Activated CD4-positive, alpha-beta T cell treated with anti-CD3 and anti-CD28 coated beads, Interleukin-2, amount 10 ng/mL, durations not matched to agents 7 days and 5 days (primary cell): ENCODE measurements around the gene PLD4. TPM values are rescaled to one million over a fixed set of nuclear protein-coding genes. Genes with fewer than 3 reads are reported as not detected.
A peak's percentile ranks its signal among the peaks of the same experiment; 100 is the strongest.

Source experiments
- CTCF ChIA-PET: fragments of 350-600 bp; sonication (Branson Sonifier 250); formaldehyde crosslinking; loops from one replicate; lab custom pipeline; 2021; ENCODE audit warnings: antibody characterized with exemption; lab: Charles Lee
- POLR2A ChIA-PET: fragments of 350-600 bp; sonication (Branson Sonifier 250); formaldehyde crosslinking; loops from one replicate; lab custom pipeline; 2021; ENCODE audit warnings: antibody characterized with exemption; lab: Charles Lee
- DNase-seq: peaks from one replicate; pipeline ENCODE4 v3.0.0-alpha.2; 2020
- H3K27ac Mint-ChIP-seq: one replicate; pipeline ENCODE4 v1.8.0; 2021; ENCODE audit warnings: mild to moderate bottlenecking, moderate library complexity, mixed read lengths
- H3K27me3 Mint-ChIP-seq: one replicate; pipeline ENCODE4 v1.8.0; 2021; ENCODE audit warnings: mixed read lengths
- H3K36me3 Mint-ChIP-seq: one replicate; pipeline ENCODE4 v1.8.0; 2021; ENCODE audit warnings: low read depth, mixed read lengths
- H3K4me1 Mint-ChIP-seq: one replicate; pipeline ENCODE4 v1.8.0; 2021; ENCODE audit warnings: mixed read lengths
- H3K4me3 Mint-ChIP-seq: one replicate; pipeline ENCODE4 v1.8.0; 2021; ENCODE audit warnings: mild to moderate bottlenecking, moderate library complexity, mixed read lengths
- H3K9me3 Mint-ChIP-seq: one replicate; pipeline ENCODE4 v1.8.0; 2021; ENCODE audit warnings: mixed read lengths
- total RNA-seq, 2 experiments: library from RNA; stranded (reverse); gene quantifications; one replicate each; pipeline ENCODE4 v1.2.3, GENCODE V29; 2021

PLD4 gene, protein sequence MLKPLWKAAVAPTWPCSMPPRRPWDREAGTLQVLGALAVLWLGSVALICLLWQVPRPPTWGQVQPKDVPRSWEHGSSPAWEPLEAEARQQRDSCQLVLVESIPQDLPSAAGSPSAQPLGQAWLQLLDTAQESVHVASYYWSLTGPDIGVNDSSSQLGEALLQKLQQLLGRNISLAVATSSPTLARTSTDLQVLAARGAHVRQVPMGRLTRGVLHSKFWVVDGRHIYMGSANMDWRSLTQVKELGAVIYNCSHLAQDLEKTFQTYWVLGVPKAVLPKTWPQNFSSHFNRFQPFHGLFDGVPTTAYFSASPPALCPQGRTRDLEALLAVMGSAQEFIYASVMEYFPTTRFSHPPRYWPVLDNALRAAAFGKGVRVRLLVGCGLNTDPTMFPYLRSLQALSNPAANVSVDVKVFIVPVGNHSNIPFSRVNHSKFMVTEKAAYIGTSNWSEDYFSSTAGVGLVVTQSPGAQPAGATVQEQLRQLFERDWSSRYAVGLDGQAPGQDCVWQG
- total RNA-seq: not detected

DNA sequence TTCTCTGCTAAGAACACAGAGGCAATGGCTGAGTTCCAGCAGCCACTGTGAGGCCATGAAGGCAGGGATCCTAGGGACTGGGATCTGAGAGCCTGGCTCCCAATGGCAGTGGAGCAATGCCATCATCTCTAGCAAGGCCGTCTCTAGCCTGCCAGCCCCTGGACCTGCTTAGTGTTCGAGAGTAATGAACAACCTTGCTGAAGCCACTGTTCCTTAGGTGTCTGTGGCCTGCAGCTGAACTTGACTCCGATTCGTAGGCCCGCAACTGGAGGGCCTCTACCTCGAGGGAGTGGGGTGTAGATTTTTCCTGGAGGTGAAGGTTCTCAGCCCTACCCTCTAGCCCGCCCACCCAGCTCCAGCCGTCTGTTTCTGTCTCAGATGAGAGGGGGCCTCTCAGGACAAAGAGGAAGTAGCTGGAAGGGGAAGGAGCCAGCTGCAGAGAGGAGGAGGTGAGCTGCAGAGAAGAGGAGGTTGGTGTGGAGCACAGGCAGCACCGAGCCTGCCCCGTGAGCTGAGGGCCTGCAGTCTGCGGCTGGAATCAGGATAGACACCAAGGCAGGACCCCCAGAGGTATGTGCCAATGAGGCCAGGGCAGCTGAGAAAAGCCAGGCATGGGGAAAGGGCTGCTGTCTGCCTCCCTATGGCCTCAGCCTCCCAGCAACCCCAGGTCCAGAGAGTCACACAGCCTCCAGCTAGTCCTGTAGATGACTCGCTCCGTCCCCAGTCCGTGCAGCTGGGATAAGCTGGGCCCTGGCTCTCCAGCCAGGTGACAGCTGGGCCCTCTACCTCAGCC, at the start of gene PLD4:
TSS of gene PLD4 (plus strand) at position 459 of the 793 bp plus-strand sequence. CDS start 2,262 bp downstream, outside the sequence.
- Mint-ChIP-seq H3K4me1 (no peaks in the 10 kb centered on the region), H3K9me3 (no peaks in the 10 kb centered on the region), H3K36me3 (no peaks in the 10 kb centered on the region), H3K27ac (no peak within 1 kb of the TSS), H3K4me3 (no peak within 1 kb of the TSS), H3K27me3 (peaks cover 7% of the 10 kb centered on the region)
- CTCF ChIA-PET: interaction anchor here (1.0 to 1.1 kb wide), 2 partner anchors 9 to 30 kb away, joined by 3 read pairs; no protein-coding TSS in a partner anchor
- DNase-seq: no peak
- POLR2A ChIA-PET: no interaction called here

DNA sequence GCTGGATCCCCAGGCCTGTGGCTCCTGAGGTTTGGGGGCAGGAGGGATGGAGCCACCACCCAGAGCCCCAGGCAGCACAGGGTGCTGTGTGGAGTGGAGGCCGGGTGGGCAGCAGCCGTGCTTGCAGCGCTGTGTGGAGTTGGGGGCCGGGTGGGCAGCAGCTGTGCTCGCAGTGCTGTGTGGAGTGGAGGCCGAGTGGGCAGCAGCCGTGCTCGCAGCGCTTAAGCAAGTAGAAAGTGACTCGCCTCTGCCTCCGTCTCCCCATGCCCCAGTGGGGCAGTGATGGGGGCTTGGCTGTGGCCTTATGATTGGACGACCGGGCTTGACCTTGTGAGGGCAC, 49.3 kb upstream of the PLD4 start:
- Mint-ChIP-seq H3K27ac (no peak overlapping the region), H3K4me3 (no peak overlapping the region), H3K36me3 (no peaks in the 10 kb centered on the region), H3K4me1 (peaks cover 5% of the 10 kb centered on the region), H3K9me3 (no peaks in the 10 kb centered on the region), H3K27me3 (no peaks in the 10 kb centered on the region)
- ChIA-PET CTCF (no interaction called here), POLR2A (no interaction called here)
- DNase-seq: no peak

DNA sequence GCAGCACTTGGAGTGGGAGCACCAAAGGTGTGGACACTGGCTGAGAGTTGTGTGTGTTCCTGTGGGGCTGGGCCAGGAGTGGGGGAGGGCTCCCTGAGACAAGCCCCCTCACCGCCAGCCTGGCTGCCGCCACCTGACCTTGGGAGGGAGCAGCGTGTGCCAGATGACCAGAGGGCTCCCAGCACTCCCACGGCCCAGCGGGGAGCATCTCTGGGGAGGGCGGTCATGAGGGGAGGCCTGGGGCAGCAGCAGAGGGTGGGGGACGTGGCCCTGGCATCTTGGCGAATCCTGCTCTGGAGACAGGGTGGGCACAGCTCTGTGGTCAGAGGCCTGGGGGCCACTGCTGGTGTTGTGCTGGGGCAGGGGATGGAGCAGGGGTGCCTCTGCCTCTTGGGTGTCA, 48.9 kb upstream of the PLD4 start:
- no peak for DNase-seq
- Mint-ChIP-seq H3K4me1 (peaks cover 5% of the 10 kb centered on the region), H3K4me3 (no peak overlapping the region), H3K27me3 (no peaks in the 10 kb centered on the region), H3K9me3 (no peaks in the 10 kb centered on the region), H3K36me3 (no peaks in the 10 kb centered on the region), H3K27ac (no peak overlapping the region)
- ChIA-PET CTCF (interaction anchor here (1.1 to 1.5 kb wide), 2 partner anchors 9 to 107 kb away, joined by 3 to 4 read pairs; no protein-coding TSS in a partner anchor), POLR2A (no interaction called here)

DNA sequence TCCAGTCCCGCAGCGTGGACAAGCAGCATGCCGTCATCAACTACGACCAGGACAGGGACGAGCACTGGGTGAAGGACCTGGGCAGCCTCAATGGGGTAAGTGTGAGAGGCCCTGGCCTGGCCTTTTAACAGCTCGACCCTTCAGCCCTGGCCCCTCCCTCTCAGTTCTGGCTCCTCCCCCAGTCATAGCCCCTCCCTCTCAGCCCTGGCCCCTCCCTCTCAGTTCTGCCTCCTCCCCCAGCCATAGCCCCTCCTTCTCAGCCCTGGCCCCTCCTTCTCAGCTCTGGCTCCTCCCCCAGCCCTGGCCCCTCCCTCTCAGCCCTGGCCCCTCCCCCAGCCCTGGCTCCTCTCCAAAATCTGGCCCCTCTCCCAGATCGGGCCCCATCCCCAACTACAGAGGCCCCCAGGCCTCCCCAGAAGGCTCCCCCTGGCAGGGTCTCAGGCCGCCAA, 48.4 kb upstream of the PLD4 start:
- Mint-ChIP-seq H3K27ac (no peak overlapping the region), H3K9me3 (no peaks in the 10 kb centered on the region), H3K4me1 (peaks cover 5% of the 10 kb centered on the region), H3K4me3 (no peak overlapping the region), H3K27me3 (no peaks in the 10 kb centered on the region), H3K36me3 (no peaks in the 10 kb centered on the region)
- POLR2A ChIA-PET: no interaction called here
- CTCF ChIA-PET: interaction anchor here (1.0 to 1.5 kb wide), 3 partner anchors 9 to 107 kb away, joined by 3 to 4 read pairs (median 3); no protein-coding TSS in a partner anchor
- DNase-seq: peak; percentile 27

DNA sequence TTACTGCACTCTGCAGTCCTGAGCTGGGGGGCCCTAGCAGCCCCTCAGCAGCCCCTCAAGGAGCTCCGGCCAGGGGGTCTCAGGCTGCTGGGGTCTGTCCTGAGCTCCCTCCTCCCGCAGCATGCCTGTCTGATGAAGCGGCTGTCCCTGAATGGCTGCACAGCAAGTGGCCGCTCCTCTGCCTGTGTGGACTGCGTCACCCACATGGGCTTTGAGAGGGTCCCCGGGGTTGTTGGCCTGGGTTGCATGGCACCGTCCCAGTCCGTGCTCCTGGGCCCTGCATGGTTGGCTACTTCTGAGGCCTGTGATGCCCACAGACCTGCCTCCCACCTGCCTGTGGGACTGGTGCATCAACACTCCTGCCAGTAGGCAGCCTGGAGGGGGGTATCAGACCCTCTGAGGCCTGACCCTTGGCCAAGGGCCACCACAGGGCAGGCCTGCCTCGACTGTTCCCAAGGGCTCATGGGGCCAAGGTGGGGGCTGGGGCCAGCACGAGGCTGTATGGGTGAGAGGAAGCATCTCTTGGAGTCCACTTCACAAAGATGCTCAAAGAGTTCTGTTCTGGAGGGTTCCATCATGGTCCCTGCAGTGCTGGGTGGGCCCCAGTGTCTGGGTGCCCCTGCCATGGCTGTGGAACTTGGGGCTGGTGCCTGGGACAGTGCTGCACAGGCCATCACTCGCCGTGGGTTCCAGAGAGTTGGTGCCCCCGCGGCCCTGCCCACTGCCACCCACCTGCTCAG, 47.4 kb upstream of the PLD4 start:
- Mint-ChIP-seq H3K36me3 (no peaks in the 10 kb centered on the region), H3K27ac (no peak overlapping the region), H3K4me1 (peaks cover 5% of the 10 kb centered on the region), H3K27me3 (no peaks in the 10 kb centered on the region), H3K9me3 (no peaks in the 10 kb centered on the region), H3K4me3 (no peak overlapping the region)
- DNase-seq: no peak
- ChIA-PET POLR2A (no interaction called here), CTCF (interaction anchor here (1.0 to 1.5 kb wide), 2 partner anchors 80 to 108 kb away, joined by 3 to 4 read pairs; no protein-coding TSS in a partner anchor)

DNA sequence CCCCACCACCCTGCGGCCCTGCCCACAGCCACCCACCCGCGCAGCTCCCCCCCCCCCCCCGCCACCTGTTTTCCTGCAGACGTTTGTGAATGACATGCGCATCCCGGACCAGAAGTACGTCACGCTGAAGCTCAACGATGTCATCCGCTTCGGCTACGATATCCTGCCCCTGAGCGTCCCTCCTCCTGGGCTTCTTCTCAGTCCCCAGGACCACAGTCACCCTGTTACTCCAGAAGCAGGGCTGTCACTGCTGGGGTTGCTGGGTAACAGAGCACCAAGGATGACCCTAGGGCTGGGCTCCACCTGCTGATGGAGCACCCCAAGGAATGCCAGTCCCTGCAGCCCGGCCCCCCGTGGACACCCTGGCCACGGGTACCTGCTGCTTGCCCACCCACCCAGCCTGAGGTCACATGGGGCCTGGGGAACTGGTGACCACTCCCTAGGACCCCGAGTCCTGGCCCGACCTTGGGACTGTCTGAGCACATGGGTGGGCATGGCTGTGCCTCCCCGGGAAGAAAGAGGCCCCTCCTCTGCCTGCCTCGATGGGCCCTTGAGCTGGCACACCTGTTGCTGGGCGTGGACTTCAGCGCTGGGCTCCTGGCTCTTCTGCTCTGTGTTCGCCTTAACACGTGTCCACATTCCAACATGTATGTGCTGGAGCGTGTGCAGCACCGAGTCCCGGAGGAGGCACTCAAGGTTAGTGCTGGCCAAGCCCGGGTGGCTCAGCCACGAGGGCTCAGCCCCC, 46.7 kb upstream of the PLD4 start:
- Mint-ChIP-seq H3K9me3 (no peaks in the 10 kb centered on the region), H3K27me3 (no peaks in the 10 kb centered on the region), H3K4me3 (no peak overlapping the region), H3K4me1 (no peaks in the 10 kb centered on the region), H3K36me3 (no peaks in the 10 kb centered on the region), H3K27ac (no peak overlapping the region)
- ChIA-PET CTCF (no interaction called here), POLR2A (no interaction called here)
- DNase-seq: no peak

DNA sequence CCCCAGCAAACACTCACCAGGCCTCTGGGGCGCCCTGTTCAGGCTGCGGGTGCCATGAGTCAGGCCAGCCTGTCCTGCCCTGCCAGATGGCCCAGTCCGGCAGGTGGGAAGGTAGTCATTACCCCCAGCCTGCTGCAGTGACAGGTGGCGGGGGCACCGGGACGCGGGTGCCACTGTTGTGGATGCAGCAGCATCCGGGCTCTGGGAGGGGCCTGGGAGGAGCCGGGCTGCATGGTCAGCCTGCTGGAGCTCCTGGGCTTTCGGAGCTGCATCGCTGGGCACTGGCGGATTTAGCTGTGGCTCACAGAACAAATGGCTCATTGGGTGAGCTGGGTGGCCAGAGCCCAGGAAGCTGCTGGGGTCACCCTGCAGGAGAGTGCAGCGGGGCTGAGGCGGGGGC, 46.1 kb upstream of the PLD4 start:
- no peak for DNase-seq
- no peaks in the 10 kb centered on the region for H3K36me3 Mint-ChIP-seq
- ChIA-PET CTCF (interaction anchor here (0.8 kb wide), 1 partner anchor 17 kb away, joined by 3 read pairs; no protein-coding TSS in a partner anchor), POLR2A (no interaction called here)
- H3K9me3 Mint-ChIP-seq: no peaks in the 10 kb centered on the region
- H3K27ac Mint-ChIP-seq: no peak overlapping the region
- H3K27me3 Mint-ChIP-seq: no peaks in the 10 kb centered on the region
- H3K4me3 Mint-ChIP-seq: no peak overlapping the region
- no peaks in the 10 kb centered on the region for H3K4me1 Mint-ChIP-seq

DNA sequence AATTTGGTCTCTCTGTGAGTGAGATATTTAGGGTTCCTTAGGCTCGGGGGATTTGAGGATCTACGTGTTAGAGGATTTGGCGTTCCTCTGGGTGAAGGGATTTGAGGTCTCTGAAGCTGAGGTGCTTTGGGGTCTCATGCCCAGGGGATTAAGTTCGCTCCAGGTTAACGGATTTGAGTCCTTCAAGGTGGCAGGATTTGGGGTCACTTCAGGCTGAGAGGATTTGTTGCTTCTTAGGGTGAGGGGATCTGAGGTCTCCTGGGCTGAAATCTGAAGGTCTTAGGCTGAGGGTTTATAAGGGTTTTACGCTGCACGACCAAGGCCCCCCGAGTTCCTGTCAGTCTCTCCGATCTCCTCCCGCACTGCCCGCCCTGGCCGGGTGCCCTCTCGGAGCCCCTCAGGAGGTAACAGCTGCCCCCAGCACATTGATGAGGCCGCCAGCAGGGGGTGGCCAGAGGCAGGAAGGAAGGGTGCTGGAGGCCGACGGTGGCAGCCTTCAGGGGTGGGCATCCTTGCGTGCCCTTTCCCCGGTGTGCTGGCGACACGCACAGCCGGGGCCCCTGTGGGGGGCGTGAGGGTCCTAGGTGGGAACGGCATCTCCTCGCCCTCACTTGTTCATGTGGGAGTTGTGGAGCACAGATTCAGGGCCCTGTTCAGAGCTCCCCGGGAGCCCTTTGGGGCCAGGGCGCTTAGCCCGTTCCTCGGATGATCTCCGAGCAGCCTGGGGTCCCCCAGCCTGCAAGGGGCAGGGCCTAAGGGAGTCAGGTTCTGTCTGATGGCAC, 45.3 kb upstream of the PLD4 start:
- Mint-ChIP-seq H3K9me3 (no peaks in the 10 kb centered on the region), H3K27me3 (no peaks in the 10 kb centered on the region), H3K4me1 (no peaks in the 10 kb centered on the region), H3K27ac (no peak overlapping the region), H3K36me3 (no peaks in the 10 kb centered on the region), H3K4me3 (no peak overlapping the region)
- no peak for DNase-seq
- POLR2A ChIA-PET: no interaction called here
- CTCF ChIA-PET: interaction anchor here (0.6 to 1.0 kb wide), 3 partner anchors 17 to 166 kb away, joined by 3 to 4 read pairs (median 3); no protein-coding TSS in a partner anchor

DNA sequence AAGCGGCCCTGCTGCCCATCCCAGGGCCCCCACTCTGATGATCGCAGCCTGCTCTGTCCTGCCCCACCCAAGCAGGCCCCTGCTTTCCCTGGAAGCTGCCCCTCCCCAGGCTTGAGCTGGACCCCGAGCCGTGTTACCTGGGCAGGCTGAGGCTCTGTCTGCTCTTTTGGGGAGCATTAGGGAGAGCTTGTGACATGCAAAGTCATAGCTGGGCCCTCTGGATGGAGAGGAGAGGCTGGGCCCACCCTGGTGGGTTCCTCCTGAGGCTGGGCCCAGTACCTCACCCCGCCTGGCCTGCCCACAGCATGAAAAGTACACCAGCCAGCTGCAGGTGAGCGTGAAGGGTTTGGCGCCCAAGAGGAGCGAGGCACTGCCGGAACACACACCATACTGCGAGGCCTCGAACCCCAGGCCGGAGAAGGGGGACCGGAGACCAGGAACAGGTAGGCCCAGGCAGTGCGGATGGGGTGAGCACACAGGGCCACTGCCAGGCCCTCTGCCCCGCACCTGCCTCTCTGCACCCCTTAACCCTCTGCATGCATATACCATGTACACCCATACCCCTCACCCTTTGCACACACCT, 44.6 kb upstream of the PLD4 start:
- CTCF ChIA-PET: interaction anchor here (0.6 to 1.0 kb wide), 2 partner anchors 29 to 166 kb away, joined by 3 to 4 read pairs; no protein-coding TSS in a partner anchor
- Mint-ChIP-seq H3K4me1 (no peaks in the 10 kb centered on the region), H3K36me3 (no peaks in the 10 kb centered on the region), H3K4me3 (no peak overlapping the region), H3K27me3 (no peaks in the 10 kb centered on the region), H3K9me3 (no peaks in the 10 kb centered on the region), H3K27ac (no peak overlapping the region)
- no peak for DNase-seq
- POLR2A ChIA-PET: no interaction called here

DNA sequence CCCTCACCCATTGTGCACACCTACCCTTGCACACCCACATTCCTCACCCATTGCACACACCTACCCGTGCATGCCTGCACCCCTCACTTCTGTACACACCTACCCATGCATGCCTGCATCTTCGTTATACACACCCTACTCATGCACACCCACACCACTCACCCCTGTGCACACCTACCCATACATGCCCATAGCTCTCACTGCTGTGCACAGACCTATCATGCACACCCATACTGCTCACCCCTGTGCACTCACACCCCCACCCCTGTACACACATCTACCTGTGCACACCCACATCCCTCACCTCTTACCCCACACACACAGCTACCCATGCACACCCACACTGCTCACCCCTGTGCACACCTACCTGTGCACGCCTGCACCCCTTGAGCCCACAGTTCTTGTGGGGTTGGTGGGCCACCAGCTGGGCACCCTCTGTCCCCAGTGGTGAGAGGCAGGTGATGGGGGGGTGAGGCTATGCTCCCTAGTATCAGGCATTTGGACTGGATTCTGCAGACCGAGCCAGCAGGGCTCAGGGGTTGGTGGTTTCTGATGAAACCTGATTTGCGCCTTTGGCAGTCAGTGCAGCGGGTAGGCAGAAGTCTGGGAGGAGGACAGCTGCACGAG, 44.0 kb upstream of the PLD4 start:
- Mint-ChIP-seq H3K4me3 (no peak overlapping the region), H3K27ac (no peak overlapping the region), H3K27me3 (no peaks in the 10 kb centered on the region), H3K4me1 (no peaks in the 10 kb centered on the region), H3K9me3 (no peaks in the 10 kb centered on the region), H3K36me3 (no peaks in the 10 kb centered on the region)
- POLR2A ChIA-PET: no interaction called here
- CTCF ChIA-PET: interaction anchor here (1.0 kb wide), 1 partner anchor 165 kb away, joined by 4 read pairs; no protein-coding TSS in a partner anchor
- DNase-seq: no peak
